ENCODE data around the gene THAP11.

GRCh38 chr16:67880584-67880983 is 38.5 kb downstream of the THAP11 start:
- TF ChIP-seq CTCF (IDR thresholded peaks at IDR 0.05) (no peak), POLR2A (IDR thresholded peaks at IDR 0.05) (no peak), EP300 (IDR thresholded peaks at IDR 0.05) (no peak), POLR2AphosphoS5 (IDR thresholded peaks at IDR 0.05) (no peak)

Measured in stomach (tissue), 4 donors.